GM21737 (cell line): ENCODE measurements around the gene MTHFD2L.
"Not testable (repeated sequence)": the region's sequence is repeated elsewhere in the genome, so short reads cannot be mapped to it uniquely, and the experiment has no call there.

ENCODE experiments used
- ATAC-seq: cut with Tn5 transposase; IDR thresholded peaks from one replicate; pipeline ENCODE4 v1.9.1; 2021; ENCODE audit warnings: mild to moderate bottlenecking, moderate library complexity; ENCODE audit not compliant: unreplicated experiment

MTHFD2L gene

GRCh38 chr4:74181219-74181618 lies 23.3 kb downstream of the MTHFD2L start:
- ATAC-seq: no peak

GRCh38 chr4:74188912-74189311 lies 31.0 kb downstream of the MTHFD2L start:
- no peak for ATAC-seq

GRCh38 chr4:74189331-74190043 lies 31.6 kb downstream of the MTHFD2L start:
- ATAC-seq: no peak

- ATAC-seq: no peak
Observed at GRCh38 chr4:74190332-74190731, 32.4 kb downstream of the MTHFD2L start.

GRCh38 chr4:74190919-74191397 lies 33.0 kb downstream of the MTHFD2L start:
- ATAC-seq: no peak

GRCh38 chr4:74197080-74197479 lies 39.2 kb downstream of the MTHFD2L start:
- no peak for ATAC-seq

- no peak for ATAC-seq
Observed at GRCh38 chr4:74202062-74202586, 44.2 kb downstream of the MTHFD2L start.

- no peak for ATAC-seq
Observed at GRCh38 chr4:74203467-74203866, 45.5 kb downstream of the MTHFD2L start.

GRCh38 chr4:74205046-74205445 lies 47.1 kb downstream of the MTHFD2L start:
- ATAC-seq: no peak

- no peak for ATAC-seq
Observed at GRCh38 chr4:74205559-74205958, 47.6 kb downstream of the MTHFD2L start.

- peak; percentile 77 for ATAC-seq
Observed at GRCh38 chr4:74206088-74206825, 48.3 kb downstream of the MTHFD2L start.

GRCh38 chr4:74214457-74215159 lies 56.7 kb downstream of the MTHFD2L start:
- ATAC-seq: not testable (repeated sequence)

GRCh38 chr4:74215236-74215635 lies 57.3 kb downstream of the MTHFD2L start:
- not testable (repeated sequence) for ATAC-seq

- no peak for ATAC-seq
Observed at GRCh38 chr4:74217365-74217764, 59.4 kb downstream of the MTHFD2L start.

GRCh38 chr4:74218201-74218600 lies 60.3 kb downstream of the MTHFD2L start:
- no peak for ATAC-seq

- no peak for ATAC-seq
Observed at GRCh38 chr4:74219240-74219639, 61.3 kb downstream of the MTHFD2L start.

- no peak for ATAC-seq
Observed at GRCh38 chr4:74223098-74223497, 65.2 kb downstream of the MTHFD2L start.

GRCh38 chr4:74223801-74224200 lies 65.9 kb downstream of the MTHFD2L start:
- ATAC-seq: no peak

- peak; percentile 83 for ATAC-seq
Observed at GRCh38 chr4:74228691-74229640, 71.0 kb downstream of the MTHFD2L start.

- ATAC-seq: peak; percentile 56
Observed at GRCh38 chr4:74230902-74231499, 73.1 kb downstream of the MTHFD2L start.
